ENCODE data around the gene TELO2. TPM values are rescaled to one million over a fixed set of nuclear protein-coding genes. Genes with fewer than 3 reads are reported as not detected.

The TELO2 gene
- total RNA-seq, 1 donor from 2014 or later: 11.7 TPM

DNA sequence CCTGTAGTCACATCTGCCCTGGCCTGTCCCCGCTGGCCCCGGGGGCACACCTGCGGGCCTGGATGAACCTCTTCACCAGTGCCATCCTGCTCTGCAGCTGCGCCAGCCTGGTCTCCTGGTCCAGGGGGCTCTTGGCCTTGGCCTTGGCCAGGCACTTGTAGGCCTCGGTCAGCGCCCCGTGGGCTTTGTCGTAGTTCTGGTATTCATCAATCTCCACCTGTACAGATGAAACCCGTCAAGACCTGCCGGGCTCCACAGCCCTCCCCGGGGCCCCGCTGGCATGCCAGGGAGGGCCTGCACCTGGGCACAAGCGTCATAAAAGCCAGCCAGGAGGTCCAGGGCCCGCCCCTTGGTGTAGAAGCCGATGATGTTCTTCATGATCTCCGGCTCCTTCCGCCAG, 26.7 kb downstream of the TELO2 start:
- no peak for DNase-seq

- no peak for DNase-seq
Observed at GRCh38 chr16:1520461-1520860, 27.3 kb downstream of the TELO2 start.

GRCh38 chr16:1523581-1524245, 30.6 kb downstream of the TELO2 start:
- DNase-seq: no peak

- DNase-seq: no peak
Observed at GRCh38 chr16:1524366-1524765, 31.2 kb downstream of the TELO2 start.

DNA sequence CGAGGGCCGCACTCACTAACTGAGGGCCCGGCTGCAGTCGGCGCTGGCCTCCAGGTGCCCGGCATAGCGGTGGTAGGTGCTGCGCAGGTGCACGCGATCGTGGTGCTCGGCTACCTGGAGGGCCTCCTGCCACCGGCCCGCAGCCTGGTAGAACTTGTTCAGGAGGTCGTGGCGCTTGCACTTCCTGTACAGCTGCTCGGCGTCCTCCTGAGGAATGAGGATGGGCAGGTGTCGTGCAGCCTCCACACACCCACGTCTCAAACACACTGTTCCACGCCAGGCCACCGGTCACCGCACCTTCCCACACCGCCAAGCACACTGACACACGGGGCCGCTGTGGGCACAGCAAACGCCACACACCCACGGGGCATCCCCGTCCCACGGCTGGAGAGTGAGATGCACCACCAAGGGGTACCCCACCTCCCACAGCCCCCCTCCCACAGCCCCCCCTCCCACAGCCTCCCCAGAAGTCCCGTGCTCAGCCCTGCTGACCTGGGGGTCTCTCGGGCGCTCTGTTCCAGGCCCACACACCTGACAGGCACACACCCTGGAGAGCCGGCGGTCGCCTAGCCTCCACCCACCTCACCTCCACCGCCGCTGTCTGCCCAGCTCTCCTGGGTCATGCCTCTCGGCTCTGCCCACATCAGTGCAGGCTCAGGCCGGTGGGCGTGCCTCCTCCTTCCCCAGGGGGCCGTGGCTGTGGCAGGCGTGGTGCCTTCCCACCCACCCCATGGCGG, 32.9 kb downstream of the TELO2 start:
- DNase-seq: no peak

DNA sequence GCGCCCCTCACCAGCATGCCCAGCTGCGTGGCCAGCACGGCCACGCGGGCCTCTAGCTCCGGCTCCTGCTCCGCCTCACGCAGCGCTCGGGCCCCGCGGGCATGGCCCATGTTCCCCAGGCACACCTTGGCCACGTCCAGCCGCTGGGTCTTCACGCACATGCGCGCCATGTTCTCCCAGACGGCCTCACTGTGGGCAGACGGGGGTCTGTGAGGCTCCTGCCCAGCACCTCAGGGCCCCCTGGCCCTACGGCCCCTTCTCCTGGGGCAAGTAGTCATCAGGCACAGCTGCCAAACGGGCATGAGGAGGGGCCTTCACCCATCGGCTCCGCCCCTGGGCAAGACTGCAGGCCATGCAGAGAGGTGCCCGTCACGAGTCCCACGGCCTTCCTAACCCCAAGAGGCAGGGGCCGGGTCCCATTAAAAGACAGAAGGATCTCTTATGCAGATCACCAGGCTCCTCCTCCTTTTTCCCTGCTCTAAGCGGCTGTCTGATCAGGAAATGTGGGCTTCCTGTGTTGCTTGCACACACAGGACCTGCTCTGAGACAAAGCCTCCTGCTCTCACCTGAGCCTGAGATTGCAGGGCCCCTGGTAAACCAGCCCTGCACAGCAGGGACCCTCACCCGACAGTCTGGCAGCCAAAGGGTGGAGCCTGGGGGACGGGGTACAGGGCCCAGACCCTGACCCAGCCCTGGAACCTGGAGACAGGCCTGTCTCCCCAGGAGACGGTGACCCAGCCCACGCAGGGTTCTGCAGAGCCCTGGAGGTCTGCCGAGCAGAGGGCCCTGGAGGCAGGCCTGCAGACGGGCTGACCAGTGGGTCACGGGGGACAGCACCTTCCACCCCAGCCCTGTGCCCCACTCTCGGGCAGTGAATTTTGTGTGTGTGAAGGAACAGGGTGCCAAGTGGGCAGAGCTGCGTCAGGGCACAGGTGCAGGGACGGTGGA, 33.7 kb downstream of the TELO2 start:
- DNase-seq: no peak

GRCh38 chr16:1527836-1528811, 35.0 kb downstream of the TELO2 start:
- DNase-seq: no peak

DNA sequence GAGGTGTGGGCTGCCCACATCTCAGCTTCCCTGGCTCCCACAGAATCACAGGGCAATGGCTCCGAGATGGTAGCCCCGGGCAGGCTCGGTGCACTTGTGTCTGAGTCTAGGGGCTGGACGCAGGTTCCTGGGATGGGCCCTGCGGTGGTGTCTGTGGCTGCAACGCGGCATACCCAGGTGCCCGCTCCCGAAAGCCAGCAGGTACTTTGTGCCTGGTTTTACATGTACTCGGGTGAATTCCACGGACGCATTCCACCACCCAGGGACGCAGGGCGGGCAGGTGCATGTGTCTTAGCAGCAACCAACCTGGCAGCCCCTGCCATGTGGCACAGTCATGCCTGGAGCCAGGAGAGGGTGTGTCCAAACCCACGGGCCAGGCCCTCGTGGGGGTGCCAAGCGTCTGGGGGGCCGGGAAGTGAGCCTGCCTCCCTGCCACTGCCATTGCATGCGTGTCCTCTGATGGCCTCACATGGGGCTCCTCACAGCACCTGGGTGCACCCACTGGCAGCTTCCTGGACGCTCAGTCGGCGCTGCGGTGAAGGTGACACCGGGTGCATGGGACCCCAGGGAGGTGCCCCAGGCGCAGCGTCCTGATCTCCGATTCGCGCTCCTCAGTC, 35.9 kb downstream of the TELO2 start:
- DNase-seq: no peak

- DNase-seq: no peak
Observed at GRCh38 chr16:1530349-1530882, 37.3 kb downstream of the TELO2 start.

DNA sequence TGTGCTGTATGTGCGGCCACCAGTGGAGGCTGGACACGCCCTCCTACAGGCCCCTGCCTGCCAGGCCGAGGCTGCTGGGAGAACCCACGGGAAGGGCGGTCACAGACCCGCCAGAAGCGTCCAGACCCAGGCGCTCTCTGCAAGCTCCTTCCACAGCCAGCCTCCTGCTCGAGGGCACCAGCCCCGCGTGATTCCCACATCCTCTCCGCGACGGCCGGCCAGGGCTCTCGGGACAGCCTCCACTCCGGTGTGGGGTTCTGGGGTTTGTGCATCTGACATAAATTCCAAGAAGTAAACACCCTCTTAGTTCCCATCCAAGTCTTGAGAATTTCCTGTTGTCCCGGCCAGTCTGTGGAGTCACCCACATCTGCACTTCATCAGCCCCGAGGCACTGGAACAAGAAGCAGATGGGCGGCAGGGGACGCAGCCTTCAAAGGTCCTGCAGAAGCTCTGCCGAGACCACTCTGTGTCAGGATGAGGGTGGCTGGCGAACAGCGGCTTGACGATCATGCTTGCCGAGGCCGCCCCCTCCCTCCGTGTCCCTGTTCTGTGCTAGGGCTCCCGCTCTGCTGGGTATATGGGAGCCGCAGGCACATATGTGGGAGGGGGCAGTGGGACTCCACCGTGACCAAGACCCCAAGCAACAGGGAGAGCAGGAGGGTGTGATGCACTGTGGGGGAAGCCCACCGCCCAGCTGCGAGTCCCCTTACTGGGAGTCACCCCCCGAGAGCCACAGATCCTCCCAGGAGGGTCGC, 37.9 kb downstream of the TELO2 start:
- no peak for DNase-seq

GRCh38 chr16:1531638-1531910, 38.4 kb downstream of the TELO2 start:
- no peak for DNase-seq

DNA sequence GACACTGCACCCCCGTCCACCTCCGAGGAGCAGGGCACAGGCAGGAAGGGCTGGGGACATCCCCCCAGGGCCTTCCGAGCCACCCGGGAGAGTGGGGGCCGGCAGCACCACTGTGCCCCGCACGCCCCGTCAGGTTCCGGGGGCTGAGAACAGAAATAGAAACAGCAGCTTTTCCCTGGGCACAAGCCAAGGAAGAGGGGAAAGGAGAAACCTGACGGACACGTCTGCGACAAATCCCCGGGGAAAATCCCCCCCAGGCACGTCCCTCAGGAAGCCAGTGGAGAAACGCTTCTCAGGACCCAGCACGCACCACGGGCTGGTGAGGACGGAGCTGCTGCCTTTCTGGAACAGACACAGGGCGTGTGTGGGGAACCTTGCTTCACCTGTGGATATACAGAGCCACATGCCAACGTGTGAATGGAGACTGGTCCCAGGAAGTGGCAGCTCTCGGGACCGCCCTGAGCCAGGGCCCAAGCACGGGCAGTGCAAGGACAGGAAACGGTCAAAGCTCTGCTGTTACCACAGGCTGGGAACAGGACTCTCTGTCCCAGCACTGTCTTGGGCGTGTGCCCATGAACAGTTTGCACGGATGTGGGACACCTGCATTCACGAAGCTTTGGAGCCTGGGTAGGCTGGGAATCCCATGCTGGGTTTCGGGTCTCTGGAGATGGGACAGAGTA, 39.1 kb downstream of the TELO2 start:
- DNase-seq: no peak

- DNase-seq: no peak
Observed at GRCh38 chr16:1532771-1533170, 39.6 kb downstream of the TELO2 start.

GRCh38 chr16:1533443-1533951, 40.3 kb downstream of the TELO2 start, which contains the start of gene TMEM204:
TMEM204 (plus strand) TSS chr16:1533666; CDS start chr16:1534276, 610 bp downstream.
- no peak for DNase-seq

GRCh38 chr16:1534021-1535020, 41.2 kb downstream of the TELO2 start:
- DNase-seq: no peak

GRCh38 chr16:1535391-1536291, 42.5 kb downstream of the TELO2 start:
- DNase-seq: no peak

DNA sequence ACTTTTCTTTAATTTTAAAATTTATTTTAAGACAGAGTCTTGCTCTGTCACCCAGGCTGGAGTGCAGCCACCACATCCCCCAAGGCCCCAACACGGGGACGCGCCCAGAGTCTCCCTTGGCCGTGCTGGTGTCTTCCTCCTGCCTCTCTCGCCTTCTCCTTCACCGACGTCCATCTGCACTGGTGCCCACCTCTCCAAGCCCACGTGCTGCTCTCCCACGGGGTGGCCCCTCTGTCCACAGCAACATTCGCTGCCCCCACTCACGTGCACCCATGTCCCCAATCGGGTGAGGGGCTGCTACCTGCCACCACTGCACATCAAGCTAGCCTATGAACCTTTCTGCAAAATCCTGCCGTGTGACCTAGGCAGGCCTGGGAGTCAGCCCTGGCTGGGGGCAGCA, 43.4 kb downstream of the TELO2 start:
- no peak for DNase-seq
